SK-N-MC (cell line): Measurements from ENCODE around the gene TTC28.
"Not testable (repeated sequence)": the region's sequence is repeated elsewhere in the genome, so short reads cannot be mapped to it uniquely, and the experiment has no call there.

Source experiments
- DNase-seq: peaks from one replicate; pipeline ENCODE4 v3.0.0-alpha.2; 2011; ENCODE audit warnings: low read depth, low spot score
- H3K27ac ChIP-seq: fragments of 200-600 bp; sonication (generic); 2 replicates; pipeline ENCODE4 v1.5.1; 2016; ENCODE audit warnings: mixed run types
- H3K36me3 ChIP-seq: fragments of 200-600 bp; sonication (generic); 2 replicates; pipeline ENCODE4 v1.6.1; 2017; ENCODE audit warnings: antibody characterized with exemption, low read length, mixed read lengths; ENCODE audit not compliant: insufficient read depth
- H3K4me3 ChIP-seq: fragments of 200-600 bp; sonication (generic); 2 replicates; pipeline ENCODE4 v1.5.1; 2016
- H3K9ac ChIP-seq: fragments of 200-600 bp; sonication (generic); 2 replicates; pipeline ENCODE4 v1.8.0; 2017; ENCODE audit warnings: mixed run types, mixed read lengths; ENCODE audit not compliant: insufficient read length
- H3K9me3 ChIP-seq: fragments of 200-600 bp; sonication (generic); 2 replicates; pipeline ENCODE4 v1.6.1; 2017; ENCODE audit warnings: low read depth, mild to moderate bottlenecking, antibody characterized with exemption, low read length, moderate library complexity, mixed read lengths
- EZH2 ChIP-seq: fragments of 200-600 bp; sonication (generic); IDR thresholded peaks from one replicate; pipeline ENCODE4 v1.6.1; 2017; ENCODE audit warnings: antibody characterized with exemption
- FOXP2 ChIP-seq: optimal IDR thresholded peaks from 2 replicates; pipeline ENCODE3; 2011; ENCODE audit warnings: mild to moderate bottlenecking, moderate library complexity; ENCODE audit not compliant: insufficient read depth; ENCODE audit errors: extremely low read length, control extremely low read depth
- POLR2AphosphoS5 ChIP-seq: IDR thresholded peaks from 2 replicates; pipeline ENCODE4 v1.6.1; 2012; ENCODE audit warnings: mild to moderate bottlenecking, low read depth, low read length, borderline replicate concordance

TTC28 gene

DNA sequence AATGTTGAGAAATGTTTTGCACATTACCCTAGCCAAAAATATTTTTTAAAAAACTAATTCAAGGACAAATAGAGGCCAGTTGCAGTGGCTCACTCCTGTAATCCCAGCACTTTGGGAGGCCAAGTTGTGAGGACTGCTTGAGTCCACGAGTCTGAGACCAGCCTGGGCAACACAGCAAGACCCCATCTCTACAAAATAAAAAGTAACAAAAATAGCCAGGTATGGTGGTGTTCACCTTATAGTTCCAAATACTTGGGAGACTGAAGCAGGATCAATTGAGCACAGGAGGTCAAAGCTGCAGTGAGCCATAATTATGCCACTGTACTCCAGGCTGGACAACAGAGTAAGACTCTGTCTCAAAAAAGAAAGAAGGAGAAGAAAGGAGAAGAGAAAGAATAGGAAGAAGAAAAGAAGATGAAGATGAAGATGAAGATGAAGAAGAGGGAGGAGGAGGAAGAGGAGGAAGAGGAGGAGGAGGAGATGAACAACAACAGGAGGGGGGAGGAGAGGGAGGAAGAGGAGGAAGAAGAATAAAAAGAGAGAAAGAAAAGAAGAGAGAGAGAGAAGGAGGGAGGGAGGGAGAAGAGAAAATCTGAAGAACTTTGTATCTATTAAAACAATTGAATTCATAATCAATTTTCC is 136.5 kb downstream of the TTC28 start:
- no peaks in the 10 kb centered on the region; the same call in 1 of the 2 replicates for H3K9me3 ChIP-seq
- no peak overlapping the region for H3K4me3 ChIP-seq
- no peak overlapping the region for H3K27ac ChIP-seq
- no peak for DNase-seq
- TF ChIP-seq POLR2AphosphoS5 = no peak
- no peak for TF ChIP-seq EZH2
- TF ChIP-seq FOXP2 = no peak
- no peaks in the 10 kb centered on the region for H3K36me3 ChIP-seq
- H3K9ac ChIP-seq = no peak overlapping the region

DNA sequence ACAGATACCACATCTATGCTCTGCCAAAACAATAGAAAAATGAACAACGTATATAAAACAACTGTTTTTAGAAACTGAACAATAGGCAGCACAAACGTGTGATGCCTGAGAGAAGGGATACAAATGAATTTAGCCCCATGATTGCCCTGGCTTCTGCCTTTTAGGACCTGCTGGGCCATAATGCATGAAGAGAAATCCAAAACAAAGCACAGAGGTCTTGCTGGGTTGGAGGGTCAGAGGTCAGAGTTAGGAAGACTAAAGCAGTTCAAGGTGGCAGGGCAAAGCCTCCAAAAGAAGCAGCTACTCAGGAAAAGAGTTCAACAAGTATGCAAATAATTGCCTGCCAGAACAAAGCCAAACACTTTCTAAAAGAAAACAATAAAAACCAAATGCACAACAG is 138.5 kb downstream of the TTC28 start:
- DNase-seq = no peak

DNA sequence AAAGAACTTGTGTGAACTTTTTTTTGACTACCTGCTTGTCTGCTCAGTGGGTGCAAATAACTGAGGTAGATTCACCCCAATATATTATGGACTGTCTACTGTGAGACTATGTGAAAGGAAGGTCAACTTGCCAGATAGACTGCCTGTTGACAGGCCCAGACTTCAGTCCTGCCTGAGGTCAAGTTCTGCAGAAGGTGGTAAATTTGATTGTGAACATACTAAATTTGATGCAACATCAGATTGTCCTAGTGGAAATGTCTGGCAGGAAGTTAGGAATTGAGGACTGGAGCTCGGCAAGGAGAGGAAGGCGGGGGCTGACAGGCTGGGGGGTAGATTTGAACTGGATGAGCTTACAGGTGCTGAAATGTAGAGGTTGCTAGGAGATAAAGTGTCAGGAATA is 140.7 kb downstream of the TTC28 start:
- no peaks in the 10 kb centered on the region; the same call in 1 of the 2 replicates for H3K9me3 ChIP-seq
- H3K4me3 ChIP-seq = no peak overlapping the region
- no peak overlapping the region for H3K9ac ChIP-seq
- no peak overlapping the region for H3K27ac ChIP-seq
- TF ChIP-seq FOXP2 (no peak), POLR2AphosphoS5 (no peak), EZH2 (no peak)
- DNase-seq = no peak
- no peaks in the 10 kb centered on the region for H3K36me3 ChIP-seq

More for the DNA sequence above, 138.5 kb downstream of the TTC28 start:
- no peak overlapping the region for H3K4me3 ChIP-seq
- no peak overlapping the region for H3K27ac ChIP-seq
- no peak overlapping the region for H3K9ac ChIP-seq
- H3K9me3 ChIP-seq = no peaks in the 10 kb centered on the region; the same call in 1 of the 2 replicates
- TF ChIP-seq POLR2AphosphoS5 = no peak
- no peak for TF ChIP-seq EZH2
- no peak for TF ChIP-seq FOXP2
- no peaks in the 10 kb centered on the region for H3K36me3 ChIP-seq

DNA sequence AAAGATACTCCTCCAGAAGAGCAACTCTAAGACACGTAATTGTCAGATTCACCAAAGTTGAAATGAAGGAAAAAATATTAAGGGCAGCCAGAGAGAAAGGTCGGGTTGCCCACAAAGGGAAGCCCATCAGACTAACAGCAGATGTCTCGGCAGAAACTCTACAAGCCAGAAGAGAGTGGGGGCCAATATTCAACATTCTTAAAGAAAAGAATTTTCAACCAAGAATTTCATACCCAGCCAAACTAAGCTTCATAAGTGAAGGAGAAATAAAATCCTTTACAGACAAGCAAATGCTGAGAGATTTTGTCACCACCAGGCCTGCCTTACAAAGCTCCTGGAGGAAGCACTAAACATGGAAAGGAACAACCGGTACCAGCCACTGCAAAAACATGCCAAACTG is 149.1 kb downstream of the TTC28 start:
- not testable (repeated sequence) for H3K4me3 ChIP-seq, H3K9me3 ChIP-seq, DNase-seq, H3K9ac ChIP-seq, H3K27ac ChIP-seq, H3K36me3 ChIP-seq

DNA sequence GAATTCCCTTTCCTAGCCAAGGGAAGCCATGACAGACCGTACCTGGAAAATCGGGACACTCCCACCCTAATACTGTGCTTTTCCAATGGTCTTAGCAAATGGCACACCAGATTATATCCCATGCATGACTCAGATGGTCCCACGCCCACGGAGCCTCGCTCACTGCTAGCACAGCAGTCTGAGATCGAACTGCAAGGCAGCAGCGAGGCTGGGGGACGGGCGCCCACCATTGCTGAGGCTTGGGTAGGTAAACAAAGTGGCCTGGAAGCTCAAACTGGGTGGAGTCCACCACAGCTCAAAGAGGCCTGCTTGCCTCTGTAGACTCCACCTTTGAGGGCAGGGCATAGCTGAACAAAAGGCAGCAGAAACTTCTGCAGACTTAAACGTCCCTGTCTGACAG is 150.5 kb downstream of the TTC28 start:
- not testable (repeated sequence) for H3K4me3 ChIP-seq, H3K9me3 ChIP-seq, H3K27ac ChIP-seq, H3K36me3 ChIP-seq, DNase-seq, H3K9ac ChIP-seq

DNA sequence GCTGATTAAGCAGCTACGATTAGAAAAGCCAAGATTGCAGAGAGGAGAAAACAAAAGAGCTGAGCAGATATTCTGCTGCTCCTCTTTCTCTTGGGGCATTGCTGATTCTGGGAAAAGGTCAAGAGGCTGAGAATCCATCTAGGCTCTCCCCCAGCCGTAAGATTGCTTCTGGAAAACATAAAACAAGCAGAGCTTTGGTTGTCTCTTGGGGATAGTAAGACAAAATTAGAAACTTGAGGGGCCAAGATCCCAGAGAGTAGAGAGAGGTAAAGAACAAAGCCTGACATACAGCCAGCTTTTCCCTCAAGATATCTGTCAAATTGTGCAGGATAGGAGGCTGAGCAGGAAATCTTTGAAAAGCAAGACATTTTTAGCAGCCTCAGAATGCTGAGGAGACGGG is 158.2 kb downstream of the TTC28 start:
- H3K36me3 ChIP-seq = no peaks in the 10 kb centered on the region
- DNase-seq = no peak
- H3K27ac ChIP-seq = peak overlapping the region; percentile 66
- no peaks in the 10 kb centered on the region for H3K9me3 ChIP-seq
- TF ChIP-seq FOXP2 (no peak), POLR2AphosphoS5 (no peak), EZH2 (no peak)
- H3K9ac ChIP-seq = no peak overlapping the region
- H3K4me3 ChIP-seq = no peak overlapping the region

DNA sequence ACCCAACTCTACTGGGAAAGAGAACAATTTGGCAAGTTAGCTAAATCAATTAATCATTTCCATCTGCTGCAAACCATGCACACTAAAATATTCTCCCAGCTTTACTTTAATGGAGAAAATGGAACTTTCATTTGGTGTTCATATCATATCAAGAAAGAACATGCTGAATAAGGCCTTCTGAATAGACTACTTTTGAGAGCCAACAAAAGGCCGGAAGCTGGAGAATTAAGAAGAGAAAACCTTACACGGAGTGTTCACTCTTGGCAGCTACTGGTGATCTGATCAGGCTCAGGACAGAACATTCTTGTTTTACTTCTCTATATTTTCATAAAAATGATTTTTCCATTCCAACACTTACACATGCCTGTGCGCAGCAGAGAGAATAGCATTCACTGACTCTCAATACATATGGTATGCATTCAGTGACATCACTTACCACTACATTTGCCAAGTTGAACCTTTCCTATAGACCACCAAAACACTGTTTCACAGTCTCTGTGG is 165.3 kb downstream of the TTC28 start:
- DNase-seq = peak; percentile 84
- H3K4me3 ChIP-seq = peak overlapping the region; percentile 72
- H3K9ac ChIP-seq = peak overlapping the region; percentile 66
- TF ChIP-seq EZH2 (no peak), POLR2AphosphoS5 (peak; percentile 29; the same call in 1 of the 2 replicates), FOXP2 (no peak)
- no peaks in the 10 kb centered on the region for H3K9me3 ChIP-seq
- H3K27ac ChIP-seq = peak overlapping the region; percentile 94
- no peaks in the 10 kb centered on the region for H3K36me3 ChIP-seq

DNA sequence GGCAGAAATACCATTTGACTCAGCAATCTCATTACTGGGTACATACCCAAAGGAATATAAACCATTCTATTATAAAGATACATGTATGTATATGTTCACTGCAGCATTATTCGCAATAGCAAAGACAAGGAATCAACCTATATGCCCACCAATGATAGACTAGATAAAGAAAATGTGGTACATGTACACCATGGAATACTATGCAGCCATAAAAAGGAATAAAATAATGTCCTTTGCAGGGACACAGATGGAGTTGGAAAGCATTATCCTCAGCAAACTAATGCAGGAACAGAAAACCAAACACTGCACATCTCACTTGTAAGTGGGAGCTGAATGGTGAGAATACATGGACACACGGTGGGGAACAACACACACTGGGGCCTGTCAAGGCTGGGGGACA is 167.3 kb downstream of the TTC28 start:
- H3K4me3 ChIP-seq, H3K9me3 ChIP-seq, H3K9ac ChIP-seq, H3K27ac ChIP-seq, H3K36me3 ChIP-seq, DNase-seq: not testable (repeated sequence)

DNA sequence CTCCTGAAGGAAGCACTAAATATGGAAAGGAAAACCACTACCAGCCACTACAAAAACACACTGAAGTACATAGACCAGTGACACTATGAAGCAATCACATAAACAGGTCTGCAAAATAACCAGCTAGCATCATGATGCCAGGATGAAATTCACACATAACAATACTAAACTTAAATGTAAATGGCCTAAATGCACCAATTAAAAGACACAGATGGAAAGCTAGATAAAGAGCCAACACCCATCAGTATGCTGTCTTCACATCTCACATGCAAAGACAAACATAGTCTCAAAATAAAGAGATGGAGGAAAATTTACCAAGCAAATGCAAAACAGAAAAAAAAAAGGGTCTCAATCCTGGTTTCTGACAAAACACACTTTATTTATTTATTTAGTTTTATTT is 171.7 kb downstream of the TTC28 start:
- no peak for DNase-seq
- Histone ChIP-seq H3K27ac (no peak overlapping the region), H3K4me3 (no peak overlapping the region), H3K36me3 (no peaks in the 10 kb centered on the region), H3K9ac (no peak overlapping the region), H3K9me3 (no peaks in the 10 kb centered on the region)
- TF ChIP-seq EZH2 (no peak), POLR2AphosphoS5 (no peak), FOXP2 (no peak)
